GM23248 (cell line): ENCODE data around the gene NDC80.

Experiments
- EZH2 ChIP-seq: fragments of 200-600 bp; sonication (generic); IDR thresholded peaks from 2 replicates; pipeline ENCODE4 v1.6.1; 2018; ENCODE audit warnings: antibody characterized with exemption, mild to moderate bottlenecking; ENCODE audit not compliant: insufficient read depth, poor library complexity, severe bottlenecking
- EZH2phosphoT487 ChIP-seq: fragments of 200-600 bp; sonication (generic); IDR thresholded peaks from 2 replicates; pipeline ENCODE4 v1.6.1; 2018; ENCODE audit warnings: antibody characterized with exemption, moderate library complexity, mild to moderate bottlenecking, low read depth; ENCODE audit not compliant: insufficient read depth

DNA sequence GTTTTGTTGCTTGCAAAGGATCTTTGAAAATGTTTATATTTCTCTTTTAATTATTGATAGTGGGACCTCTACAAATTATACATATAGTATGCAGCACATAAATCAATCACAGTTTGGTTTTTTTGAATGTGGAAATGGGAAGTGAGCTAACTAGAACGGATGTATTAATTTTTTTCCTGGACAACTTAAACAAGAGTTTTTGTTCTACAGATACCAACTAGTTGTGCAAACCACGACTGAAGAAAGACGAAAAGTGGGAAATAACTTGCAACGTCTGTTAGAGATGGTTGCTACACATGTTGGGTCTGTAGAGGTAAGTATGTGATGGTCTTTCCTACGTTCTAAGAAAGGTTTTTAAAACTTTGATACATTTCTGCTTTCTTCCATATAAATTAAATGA is 39.2 kb downstream of the NDC80 start:
- TF ChIP-seq EZH2phosphoT487: no peak
- TF ChIP-seq EZH2: no peak
